IPS DF 4.7 (cell line): ENCODE data around the gene WBP2NL.
A peak's percentile ranks its signal among the peaks of the same experiment; 100 is the strongest.
"Not testable (repeated sequence)": the region's sequence is repeated elsewhere in the genome, so short reads cannot be mapped to it uniquely, and the experiment has no call there.

Source experiments
- DNase-seq: peaks from one replicate; pipeline ENCODE4 v3.0.0-alpha.2; 2013; ENCODE audit warnings: low spot score; ENCODE audit errors: extremely low read depth

Gene WBP2NL

GRCh38 chr22:42070517-42071422 is 72.2 kb downstream of the WBP2NL start, which contains the start of gene NAGA:
NAGA (minus strand) TSS chr22:42070812; CDS start chr22:42070297, 515 bp downstream.
- peak; percentile 78 for DNase-seq

DNA sequence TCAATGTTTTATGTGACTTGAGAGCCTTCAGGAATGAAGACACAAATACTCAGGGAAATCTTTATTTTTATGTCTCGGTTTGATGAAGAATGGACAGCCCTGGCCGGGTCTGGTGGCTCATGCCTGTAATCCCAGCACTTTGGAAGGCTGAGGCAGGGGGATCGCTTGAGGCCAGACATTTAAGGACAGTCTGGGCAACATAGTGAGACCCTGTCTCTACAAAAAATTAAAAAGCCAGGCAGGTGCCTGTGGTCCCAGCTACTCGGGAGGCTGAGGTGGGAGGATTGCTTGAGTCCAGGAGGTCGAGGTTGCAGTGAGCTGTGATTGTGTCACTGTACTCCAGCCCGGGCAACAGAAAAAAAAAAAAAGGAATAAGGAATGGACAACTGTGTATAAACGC is 72.9 kb downstream of the WBP2NL start:
- DNase-seq, result not testable (repeated sequence)

GRCh38 chr22:42072606-42073330 is 74.2 kb downstream of the WBP2NL start:
- no peak for DNase-seq

- no peak for DNase-seq
Observed at GRCh38 chr22:42073621-42074041, 75.0 kb downstream of the WBP2NL start.

- DNase-seq, result no peak
Observed at GRCh38 chr22:42074132-42074811, 75.7 kb downstream of the WBP2NL start, which contains the start of gene PHETA2. PHETA2 (plus strand) TSS chr22:42074248; CDS start chr22:42077294, 3,046 bp downstream.

DNA sequence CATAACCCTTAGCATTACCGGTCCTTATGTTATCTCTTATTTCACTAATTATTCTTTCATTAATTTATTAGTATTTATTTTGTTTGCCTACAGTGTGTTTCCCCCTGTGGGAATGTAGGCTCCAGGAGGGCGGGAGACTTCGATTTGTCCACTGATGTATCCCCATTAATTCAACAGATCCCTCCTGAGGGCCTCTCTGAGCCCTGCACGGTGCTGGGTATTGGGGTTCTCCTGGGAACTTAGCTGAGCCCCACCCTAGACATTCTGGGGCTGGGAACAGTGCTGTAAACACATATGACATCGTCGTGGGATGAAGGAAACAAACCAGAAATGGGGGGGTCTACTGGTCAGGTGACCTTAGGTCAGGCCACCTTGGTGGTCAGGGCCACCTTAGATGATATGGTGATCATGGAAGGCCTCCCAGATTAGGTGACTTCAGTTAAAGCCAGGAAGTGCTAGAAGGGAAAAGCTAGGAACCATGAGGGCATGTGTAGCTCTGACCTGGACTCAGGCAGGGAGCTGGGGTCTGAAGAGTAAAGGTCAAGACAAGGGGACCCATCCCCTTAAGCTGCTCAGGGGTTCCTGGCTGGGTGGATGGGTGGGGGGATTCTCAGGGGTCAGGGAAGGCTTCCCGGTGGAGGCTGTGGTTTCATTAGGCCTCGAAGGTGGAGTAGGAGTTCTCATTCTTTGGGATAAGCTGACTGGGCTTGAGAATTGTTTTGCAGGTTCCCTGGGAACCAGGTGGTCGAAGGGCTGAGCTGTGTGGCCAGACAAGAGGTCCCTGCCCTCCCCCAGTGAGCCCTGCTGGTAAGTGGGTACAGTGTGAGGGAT is 76.5 kb downstream of the WBP2NL start:
- no peak for DNase-seq

GRCh38 chr22:42076764-42077485 is 78.3 kb downstream of the WBP2NL start:
- DNase-seq, result no peak

DNA sequence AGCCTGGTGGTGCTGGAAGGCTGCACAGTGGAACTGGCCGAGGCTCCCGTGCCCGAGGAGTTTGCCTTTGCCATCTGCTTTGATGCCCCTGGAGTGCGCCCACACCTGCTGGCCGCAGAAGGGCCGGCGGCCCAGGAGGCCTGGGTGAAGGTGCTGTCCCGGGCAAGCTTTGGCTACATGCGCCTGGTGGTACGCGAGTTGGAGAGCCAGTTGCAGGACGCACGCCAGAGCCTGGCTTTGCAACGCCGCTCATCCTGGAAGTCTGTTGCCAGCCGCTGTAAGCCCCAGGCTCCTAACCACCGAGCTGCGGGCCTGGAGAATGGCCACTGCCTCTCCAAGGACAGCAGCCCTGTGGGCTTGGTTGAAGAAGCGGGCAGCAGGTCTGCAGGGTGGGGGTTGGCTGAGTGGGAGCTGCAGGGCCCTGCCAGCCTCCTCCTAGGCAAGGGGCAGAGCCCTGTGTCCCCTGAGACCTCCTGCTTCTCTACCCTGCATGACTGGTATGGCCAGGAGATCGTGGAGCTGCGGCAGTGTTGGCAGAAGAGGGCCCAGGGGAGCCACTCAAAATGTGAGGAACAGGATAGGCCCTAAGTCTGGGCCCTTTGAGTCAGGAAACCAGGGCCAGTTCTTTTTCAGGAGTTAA is 79.0 kb downstream of the WBP2NL start:
- DNase-seq, result no peak
